HepG2 (cell line): Measurements from ENCODE around the gene CHST6. TPM values are rescaled to one million over a fixed set of nuclear protein-coding genes. Genes with fewer than 3 reads are reported as not detected.

ENCODE experiments used
- ATAC-seq: fragments of 200-7000 bp; cut with Tn5 transposase; 3 replicates; pipeline ENCODE4 v1.9.1; 2020; ENCODE audit warnings: mild to moderate bottlenecking, moderate library complexity
- BruUV-seq: library from RNA; stranded (reverse); fragments of 400-500 nt; replicated peaks from 2 replicates; lab custom pipeline; 2021; lab: Mats Ljungman, UMichigan
- CTCF ChIA-PET: fragments of 300-600 bp; formaldehyde crosslinking; extraction: SDS; loops from one replicate; lab custom pipeline; 2021; ENCODE audit warnings: low total read pairs, inconsistent platforms, low intra/inter-chr PET ratio; lab: Yijun Ruan, JAX
- POLR2A ChIA-PET: fragments of 350-600 bp; sonication (Branson Sonifier 250); formaldehyde crosslinking; loops from one replicate; lab custom pipeline; 2020; ENCODE audit warnings: antibody characterized with exemption, inconsistent platforms; lab: Yijun Ruan, JAX
- DNase-seq: peaks from one replicate; pipeline ENCODE4 v3.0.0-alpha.2; 2015; ENCODE audit warnings: low spot score
- FAIRE-seq: peaks from 3 replicates; lab custom pipeline; 2011; peaks lifted over from hg19 to GRCh38; lab: Jason Lieb, UNC
- H2AFZ ChIP-seq: one replicate; pipeline ENCODE4 v1.6.1; 2011; ENCODE audit warnings: low read length, inconsistent platforms
- H3K27ac ChIP-seq: fragments of 300-600 bp; 3 replicates; pipeline ENCODE4 v1.8.0; 2011; ENCODE audit warnings: mixed run types, mild to moderate bottlenecking, mixed read lengths, low read length, inconsistent platforms; ENCODE audit not compliant: insufficient read depth; ENCODE audit errors: extremely low read length
- H3K27me3 ChIP-seq, 2 experiments: fragments of 200-600 bp in 1 of 2; 2 replicates in 1 of 2; 3 replicates in 1 of 2; pipeline versions ENCODE4 v1.6.0 to v1.8.0; 2011; ENCODE audit warnings: low read length in 2 of 2, mild to moderate bottlenecking in 2 of 2, moderate library complexity in 2 of 2, inconsistent platforms in 1 of 2; ENCODE audit not compliant: insufficient read depth in 2 of 2, control insufficient read depth in 1 of 2
- H3K36me3 ChIP-seq, 2 experiments: fragments of 200-600 bp in 1 of 2; replicated peaks in 1 of 2; 2 replicates in 1 of 2; 3 replicates in 1 of 2; pipeline versions ENCODE4 v1.5.1 to v1.8.0; 2011; ENCODE audit warnings: low read length in 2 of 2, inconsistent platforms in 1 of 2; ENCODE audit not compliant: insufficient read depth in 2 of 2, control insufficient read depth in 1 of 2
- H3K4me1 ChIP-seq: 2 replicates; pipeline ENCODE4 v1.5.1; 2012; ENCODE audit warnings: low read length, inconsistent platforms; ENCODE audit not compliant: insufficient read depth
- H3K4me2 ChIP-seq: 2 replicates; pipeline ENCODE4 v1.6.0; 2011; ENCODE audit warnings: low read depth, low read length, inconsistent platforms
- H3K4me3 ChIP-seq, 3 experiments: fragments of 200-600 bp in 1 of 3; sonication (generic), shearing (Covaris generic) in 1 of 3; replicated peaks in 1 of 3; 2 replicates each; pipeline ENCODE4 v1.5.1; 2011 to 2016; ENCODE audit warnings: low read length in 3 of 3, inconsistent platforms in 2 of 3, low read depth in 2 of 3, mild to moderate bottlenecking in 2 of 3, control low read depth in 1 of 3, mixed read lengths in 1 of 3; ENCODE audit not compliant: insufficient read depth in 1 of 3
- H3K79me2 ChIP-seq: one replicate; pipeline ENCODE4 v1.6.1; 2011; ENCODE audit warnings: low read length, inconsistent platforms; ENCODE audit not compliant: insufficient read depth
- H3K9ac ChIP-seq: 2 replicates; pipeline ENCODE4 v1.6.0; 2011; ENCODE audit warnings: mild to moderate bottlenecking, low read depth, low read length, inconsistent platforms; ENCODE audit not compliant: insufficient read depth
- H3K9me3 ChIP-seq: 2 replicates; pipeline ENCODE4 v1.5.1; 2012; ENCODE audit warnings: mild to moderate bottlenecking, low read length
- H4K20me1 ChIP-seq: 2 replicates; pipeline ENCODE4 v1.6.0; 2011; ENCODE audit warnings: inconsistent platforms, mild to moderate bottlenecking, low read length, moderate library complexity; ENCODE audit not compliant: insufficient read depth
- ATF5 ChIP-seq: sonication (generic); formaldehyde crosslinking; IDR thresholded peaks from 2 replicates; pipeline ENCODE4 v1.4.0; 2020; ENCODE audit warnings: mild to moderate bottlenecking, low read depth, missing genetic modification reagents
- DNMT1 ChIP-seq: sonication (generic); formaldehyde crosslinking; IDR thresholded peaks from 2 replicates; pipeline ENCODE4 v1.5.1; 2020; ENCODE audit warnings: mild to moderate bottlenecking, missing genetic modification reagents
- ETV5 ChIP-seq: IDR thresholded peaks from 2 replicates; pipeline ENCODE4 v1.6.1; 2018; ENCODE audit warnings: missing biosample characterization, missing genetic modification reagents, inconsistent platforms, borderline replicate concordance
- IRX3 ChIP-seq: sonication (generic); formaldehyde crosslinking; IDR thresholded peaks from 2 replicates; pipeline ENCODE4 v1.8.1; 2023; ENCODE audit warnings: mild to moderate bottlenecking, low read depth, missing genetic modification reagents, borderline replicate concordance
- KDM2A ChIP-seq: sonication (generic); formaldehyde crosslinking; IDR thresholded peaks from 2 replicates; pipeline ENCODE4 v1.4.0; 2020; ENCODE audit warnings: low read depth, missing genetic modification reagents, borderline replicate concordance
- KLF15 ChIP-seq: sonication (generic); formaldehyde crosslinking; IDR thresholded peaks from 2 replicates; pipeline ENCODE4 v1.8.1; 2023; ENCODE audit warnings: borderline replicate concordance, mild to moderate bottlenecking, inconsistent platforms, missing genetic modification reagents, mixed read lengths
- MNT ChIP-seq: fragments of 450-650 bp; IDR thresholded peaks from 2 replicates; pipeline ENCODE4 v1.6.1; 2016
- NBN ChIP-seq: fragments of 450-650 bp; conservative IDR thresholded peaks from 2 replicates; pipeline ENCODE4 v1.6.1; 2017
- RARG ChIP-seq: sonication (generic); formaldehyde crosslinking; IDR thresholded peaks from 2 replicates; pipeline ENCODE4 v1.4.0; 2020; ENCODE audit warnings: low read depth, mild to moderate bottlenecking, missing genetic modification reagents
- ZNF10 ChIP-seq: sonication (generic); formaldehyde crosslinking; IDR thresholded peaks from 2 replicates; pipeline ENCODE4 v1.4.0; 2020; ENCODE audit warnings: mild to moderate bottlenecking, low read depth, missing genetic modification reagents, borderline replicate concordance
- ZNF281 ChIP-seq: sonication (generic); formaldehyde crosslinking; IDR thresholded peaks from 2 replicates; pipeline ENCODE4 v1.4.0; 2020; ENCODE audit warnings: missing genetic modification reagents, borderline replicate concordance
- ZNF552 ChIP-seq: sonication (generic); formaldehyde crosslinking; IDR thresholded peaks from 2 replicates; pipeline ENCODE4 v1.9.0; 2022; ENCODE audit warnings: missing genetic modification reagents, mild to moderate bottlenecking, borderline replicate concordance
- ZNF777 ChIP-seq: sonication (generic); formaldehyde crosslinking; IDR thresholded peaks from 2 replicates; pipeline ENCODE4 v1.4.0; 2020; ENCODE audit warnings: missing genetic modification reagents
- WGBS: methylation state at CpG from one replicate; pipeline ENCODE4 v1.1.6; 2017; ENCODE audit warnings: low lambda C conversion rate; 5-methylcytosine and 5-hydroxymethylcytosine counted together
- in situ Hi-C: cut with HindIII; loops from 2 replicates; pipeline ENCODE4 v1.10.0; 2017; ENCODE audit warnings: low pct_unique_long_range_greater_than_20kb; ENCODE audit not compliant: extremely low pct_ligation_motif_present
- intact Hi-C: fragments of 100-400 bp; cut with micrococcal nuclease; formaldehyde crosslinking; loops from one replicate; pipeline ENCODE4 v1.10.0; 2022; ENCODE audit not compliant: unreplicated experiment
- polyA plus RNA-seq, 8 experiments: library from polyadenylated mRNA; depleted of rRNA in 3 of 8; stranded (reverse) in 7 of 8; unstranded in 1 of 8; fragments of >200 nt; fragmentation: Illumina TruSeq in 4 of 8; extraction: Trizol in 4 of 8; gene quantifications; 2 replicates each; pipeline versions ENCODE4 v1.2.1 to v1.2.3, GENCODE V29; 2011 to 2016; ENCODE audit warnings: low read depth in 4 of 8, missing spikeins in 1 of 8, mixed read lengths in 1 of 8; ENCODE audit not compliant: insufficient read depth in 1 of 8
- total RNA-seq, 5 experiments: library from RNA; depleted of rRNA; stranded (reverse); fragments of >200 nt; fragmentation: Illumina TruSeq; extraction: Trizol; gene quantifications; 2 replicates each; pipeline ENCODE4 v1.2.3, GENCODE V29; 2016; ENCODE audit warnings: low read depth in 1 of 5

Gene CHST6
- total and polyA plus RNA-seq, 2 of the 13 experiments (the other 11 are each of a cell fraction or from before 2014, with no cell fraction given) = 0.18 to 0.91 TPM

GRCh38 chr16:75477680-75478473 lies 17.4 kb downstream of the CHST6 start:
- WGBS = 20% methylated on average over 4 of the region's 4 CpGs
- in situ Hi-C loops = no loop called here
- Histone ChIP-seq H3K4me1 (no peaks in the 10 kb centered on the region), H3K4me2 (no peak overlapping the region), H2AFZ (no peak overlapping the region), H3K9ac (no peak overlapping the region), H3K9me3 (no peaks in the 10 kb centered on the region)
- DNase-seq (no peak), ATAC-seq (no peak)
- no peak for TF ChIP-seq ZNF10
- TF ChIP-seq NBN = 0 out of 2 replicates have a peak, but pooled peaks have one; percentile 57
- peak; percentile 19; the same call in 1 of the 2 replicates for TF ChIP-seq MNT
- TF ChIP-seq, all 625 proteins: peak for 2
- CTCF ChIA-PET = no interaction called here
- H4K20me1 ChIP-seq = no peaks in the 10 kb centered on the region
- no TSS peak for BruUV-seq
- no peaks in the 10 kb centered on the region for H3K36me3 ChIP-seq
- no peak overlapping the region for H3K4me3 ChIP-seq
- no peak overlapping the region for H3K27ac ChIP-seq
- POLR2A ChIA-PET = no interaction called here
- H3K79me2 ChIP-seq = no peaks in the 10 kb centered on the region
- intact Hi-C loops = no loop called here
- peaks cover 0 to 3% of the 10 kb centered on the region in 2 experiments; a peak in 2 of 5 replicates for H3K27me3 ChIP-seq
- no peak for FAIRE-seq

GRCh38 chr16:75476817-75477216 lies 18.4 kb downstream of the CHST6 start:
- WGBS = 35% methylated on average over 8 of the region's 8 CpGs
- POLR2A ChIA-PET = no interaction called here
- BruUV-seq = no TSS peak
- DNase-seq = no peak
- intact Hi-C loops = no loop called here
- Histone ChIP-seq H4K20me1 (no peaks in the 10 kb centered on the region), H3K4me3 (no peak overlapping the region), H3K27me3 (peaks cover 0 to 3% of the 10 kb centered on the region in 2 experiments; a peak in 2 of 5 replicates), H3K4me1 (no peaks in the 10 kb centered on the region), H3K36me3 (no peaks in the 10 kb centered on the region), H3K9ac (no peak overlapping the region), H3K27ac (no peak overlapping the region), H3K4me2 (no peak overlapping the region), H2AFZ (no peak overlapping the region), H3K9me3 (no peaks in the 10 kb centered on the region), H3K79me2 (no peaks in the 10 kb centered on the region)
- ATAC-seq = no peak
- CTCF ChIA-PET = no interaction called here
- FAIRE-seq = no peak
- in situ Hi-C loops = no loop called here
- no peak for TF ChIP-seq ZNF777 (CRISPR knock-in tag)
- no peak for TF ChIP-seq IRX3 (CRISPR knock-in tag)
- no peak for TF ChIP-seq KDM2A (CRISPR knock-in tag)
- TF ChIP-seq ZNF552 (CRISPR knock-in tag) = no peak
- TF ChIP-seq ETV5 = no peak
- no peak for TF ChIP-seq RARG
- TF ChIP-seq DNMT1 (CRISPR knock-in tag) = no peak
- TF ChIP-seq KLF15 = no peak
- no peak for TF ChIP-seq ATF5
- no peak for TF ChIP-seq ZNF281 (CRISPR knock-in tag)
